ENCODE data around the gene POU3F1.

Gene POU3F1

DNA sequence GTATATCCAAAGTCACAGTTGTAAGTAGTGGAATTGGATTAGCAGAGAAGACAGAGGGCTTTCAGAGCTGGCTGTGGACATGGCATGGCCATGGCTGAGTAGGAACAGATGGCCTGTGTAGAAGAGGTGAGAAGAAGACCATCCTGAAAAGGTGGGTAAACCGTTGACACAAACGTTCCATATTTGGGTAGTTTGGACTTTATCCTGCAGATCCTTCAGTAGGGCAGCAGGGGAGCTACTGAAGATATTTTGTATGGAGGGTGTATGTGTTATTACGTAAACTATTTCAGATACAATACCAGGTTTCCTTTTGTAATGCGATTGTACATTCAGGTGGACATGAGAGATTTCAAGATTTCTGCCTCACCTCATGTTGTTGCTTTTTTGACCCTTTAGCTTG, 32.4 kb downstream of the POU3F1 start:
- H3K9me3 ChIP-seq (ENCODE audit: low read length): no peaks in the 10 kb centered on the region
- no peaks in the 10 kb centered on the region for H3K9me2 ChIP-seq (ENCODE audit: low read depth, low read length)
- peak overlapping the region; percentile 89 for H3K4me2 ChIP-seq (ENCODE audit: low read length)
- H3K27me3 ChIP-seq (ENCODE audit: insufficient read depth, low read length): no peaks in the 10 kb centered on the region
- peak overlapping the region; percentile 91 for H3K4me3 ChIP-seq (ENCODE audit: low read depth, low read length, poor library complexity, severe bottlenecking)
- H3K36me3 ChIP-seq (ENCODE audit: insufficient read depth, low read length): peaks cover 44% of the 10 kb centered on the region
- peaks cover 17% of the 10 kb centered on the region for H3K4me1 ChIP-seq (ENCODE audit: insufficient read depth, low read length, severe bottlenecking)
- no peaks in the 10 kb centered on the region for H3F3A ChIP-seq (ENCODE audit: insufficient read depth, low read length)
- no peak overlapping the region for H3K27ac ChIP-seq (ENCODE audit: low read depth, low read length, poor library complexity, severe bottlenecking)
- H3K9ac ChIP-seq (ENCODE audit: low read length): peak overlapping the region; percentile 87; the same call in 1 of the 2 replicates
- H3K79me2 ChIP-seq (ENCODE audit: insufficient read depth, low read length): peaks cover 25% of the 10 kb centered on the region
- no peak for TF ChIP-seq CTCF (IDR thresholded peaks at IDR 0.05; ENCODE audit: low read length)
- no peak for TF ChIP-seq EZH2 (IDR thresholded peaks at IDR 0.05; ENCODE audit: borderline replicate concordance, low read length)
- no peak overlapping the region for H2AFZ ChIP-seq (ENCODE audit: low read length)
- no peaks in the 10 kb centered on the region for H4K20me1 ChIP-seq (ENCODE audit: insufficient read depth, low read length)

GRCh38 chr1:38013227-38013622, 33.4 kb downstream of the POU3F1 start:
- Histone ChIP-seq H3K79me2 (ENCODE audit: insufficient read depth, low read length) (peaks cover 25% of the 10 kb centered on the region), H3K27ac (ENCODE audit: low read depth, low read length, poor library complexity, severe bottlenecking) (no peak overlapping the region), H3K9ac (ENCODE audit: low read length) (peak overlapping the region; percentile 87), H3F3A (ENCODE audit: insufficient read depth, low read length) (no peaks in the 10 kb centered on the region), H2AFZ (ENCODE audit: low read length) (no peak overlapping the region), H3K9me2 (ENCODE audit: low read depth, low read length) (no peaks in the 10 kb centered on the region), H3K4me3 (ENCODE audit: low read depth, low read length, poor library complexity, severe bottlenecking) (peak overlapping the region; percentile 91), H3K4me1 (ENCODE audit: insufficient read depth, low read length, severe bottlenecking) (peaks cover 17% of the 10 kb centered on the region), H3K9me3 (ENCODE audit: low read length) (no peaks in the 10 kb centered on the region), H4K20me1 (ENCODE audit: insufficient read depth, low read length) (no peaks in the 10 kb centered on the region), H3K27me3 (ENCODE audit: insufficient read depth, low read length) (no peaks in the 10 kb centered on the region), H3K4me2 (ENCODE audit: low read length) (peak overlapping the region; percentile 89), H3K36me3 (ENCODE audit: insufficient read depth, low read length) (peaks cover 36% of the 10 kb centered on the region)
- TF ChIP-seq CTCF (IDR thresholded peaks at IDR 0.05; ENCODE audit: low read length): no peak
- TF ChIP-seq EZH2 (IDR thresholded peaks at IDR 0.05; ENCODE audit: borderline replicate concordance, low read length): no peak

- H3K27me3 ChIP-seq (ENCODE audit: insufficient read depth, low read length): no peaks in the 10 kb centered on the region
- peaks cover 29% of the 10 kb centered on the region; the same call in 1 of the 2 replicates for H3K36me3 ChIP-seq (ENCODE audit: insufficient read depth, low read length)
- H3K27ac ChIP-seq (ENCODE audit: low read depth, low read length, poor library complexity, severe bottlenecking): peak within 1 kb of the TSS; percentile 48
- no peaks in the 10 kb centered on the region for H3K9me3 ChIP-seq (ENCODE audit: low read length)
- no peaks in the 10 kb centered on the region for H4K20me1 ChIP-seq (ENCODE audit: insufficient read depth, low read length)
- no peak within 1 kb of the TSS for H2AFZ ChIP-seq (ENCODE audit: low read length)
- peak within 1 kb of the TSS; percentile 89 for H3K4me2 ChIP-seq (ENCODE audit: low read length)
- TF ChIP-seq EZH2 (IDR thresholded peaks at IDR 0.05; ENCODE audit: borderline replicate concordance, low read length): no peak
- no peak for TF ChIP-seq CTCF (IDR thresholded peaks at IDR 0.05; ENCODE audit: low read length)
- H3K9ac ChIP-seq (ENCODE audit: low read length): peak within 1 kb of the TSS; percentile 87
- H3K9me2 ChIP-seq (ENCODE audit: low read depth, low read length): no peaks in the 10 kb centered on the region
- H3F3A ChIP-seq (ENCODE audit: insufficient read depth, low read length): no peaks in the 10 kb centered on the region
- H3K4me1 ChIP-seq (ENCODE audit: insufficient read depth, low read length, severe bottlenecking): peaks cover 17% of the 10 kb centered on the region
- peaks cover 25% of the 10 kb centered on the region for H3K79me2 ChIP-seq (ENCODE audit: insufficient read depth, low read length)
- H3K4me3 ChIP-seq (ENCODE audit: low read depth, low read length, poor library complexity, severe bottlenecking): peak within 1 kb of the TSS; percentile 91
These were observed 34.0 kb downstream of the POU3F1 start, which contains the start of gene UTP11 for GRCh38 chr1:38012363-38013226. Gene UTP11, plus strand, starts transcription at chr1:38012734. Its CDS starts 69 bp downstream, at chr1:38012803.
